ENCODE data around the gene SMARCB1.

Gene SMARCB1

GRCh38 chr22:23754220-23754919 lies 32.4 kb upstream of the SMARCB1 start, which contains the start of gene VPREB3:
TSS of gene VPREB3 (minus strand) at chr22:23754425. CDS start at chr22:23754363, 62 bp downstream.
- H3K27ac ChIP-seq, result no peak within 1 kb of the TSS
- TF ChIP-seq, protein P1, sequence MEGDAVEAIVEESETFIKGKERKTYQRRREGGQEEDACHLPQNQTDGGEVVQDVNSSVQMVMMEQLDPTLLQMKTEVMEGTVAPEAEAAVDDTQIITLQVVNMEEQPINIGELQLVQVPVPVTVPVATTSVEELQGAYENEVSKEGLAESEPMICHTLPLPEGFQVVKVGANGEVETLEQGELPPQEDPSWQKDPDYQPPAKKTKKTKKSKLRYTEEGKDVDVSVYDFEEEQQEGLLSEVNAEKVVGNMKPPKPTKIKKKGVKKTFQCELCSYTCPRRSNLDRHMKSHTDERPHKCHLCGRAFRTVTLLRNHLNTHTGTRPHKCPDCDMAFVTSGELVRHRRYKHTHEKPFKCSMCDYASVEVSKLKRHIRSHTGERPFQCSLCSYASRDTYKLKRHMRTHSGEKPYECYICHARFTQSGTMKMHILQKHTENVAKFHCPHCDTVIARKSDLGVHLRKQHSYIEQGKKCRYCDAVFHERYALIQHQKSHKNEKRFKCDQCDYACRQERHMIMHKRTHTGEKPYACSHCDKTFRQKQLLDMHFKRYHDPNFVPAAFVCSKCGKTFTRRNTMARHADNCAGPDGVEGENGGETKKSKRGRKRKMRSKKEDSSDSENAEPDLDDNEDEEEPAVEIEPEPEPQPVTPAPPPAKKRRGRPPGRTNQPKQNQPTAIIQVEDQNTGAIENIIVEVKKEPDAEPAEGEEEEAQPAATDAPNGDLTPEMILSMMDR (conservative IDR thresholded peaks at IDR 0.05), result no peak

DNA sequence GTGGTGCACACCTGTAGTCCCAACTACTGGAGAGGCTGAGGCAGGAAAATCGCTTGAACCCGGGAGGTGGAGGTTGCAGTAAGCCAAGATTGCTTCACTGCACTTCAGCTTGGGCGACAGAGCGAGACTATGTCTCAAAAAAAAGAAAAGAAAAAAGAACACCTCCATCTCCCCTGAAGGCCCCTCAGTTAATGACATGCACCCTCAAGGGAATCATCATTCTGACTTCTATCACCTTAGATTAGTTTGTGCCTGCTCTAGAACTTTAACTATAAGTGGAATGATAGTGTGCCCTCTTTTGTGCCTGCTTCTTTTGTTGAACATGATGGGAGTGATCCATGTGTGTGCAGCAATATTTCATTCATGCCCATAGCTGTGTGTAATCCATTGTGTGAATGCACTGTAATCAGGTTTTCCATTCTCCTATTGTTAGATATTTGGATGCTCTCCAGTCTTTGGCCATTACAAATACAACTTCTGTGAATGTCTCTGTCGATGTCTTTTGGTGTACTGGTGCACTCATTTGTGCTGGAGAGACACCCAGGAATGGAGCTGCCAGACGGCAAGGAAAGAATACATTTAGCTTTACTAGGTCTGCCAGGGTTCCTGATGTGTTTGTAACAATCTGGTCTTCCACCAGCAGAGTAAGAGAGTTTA lies 31.7 kb upstream of the SMARCB1 start:
- TF ChIP-seq, protein P1 (conservative IDR thresholded peaks at IDR 0.05), result no peak
- no peak overlapping the region for H3K27ac ChIP-seq

DNA sequence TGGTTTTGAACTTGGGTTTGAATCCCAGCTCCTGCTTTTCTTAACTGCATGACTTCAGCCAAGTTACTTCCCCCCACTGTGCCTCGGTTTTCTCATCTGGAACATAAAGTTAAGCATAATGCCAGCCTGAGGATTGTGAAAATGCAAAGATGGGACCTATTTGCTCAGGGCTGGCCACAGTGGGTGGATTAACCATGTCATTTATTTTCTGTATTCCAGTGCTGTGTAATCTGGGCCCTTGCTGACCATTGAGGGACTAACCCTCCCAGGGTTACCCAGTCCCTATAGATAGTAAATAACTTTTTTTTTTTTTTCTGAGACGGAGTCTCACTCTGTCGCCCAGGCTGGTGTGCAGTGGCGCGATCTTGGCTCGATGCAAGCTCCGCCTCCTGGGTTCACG lies 31.1 kb upstream of the SMARCB1 start:
- TF ChIP-seq, protein P1 (conservative IDR thresholded peaks at IDR 0.05), result no peak
- no peak overlapping the region for H3K27ac ChIP-seq

DNA sequence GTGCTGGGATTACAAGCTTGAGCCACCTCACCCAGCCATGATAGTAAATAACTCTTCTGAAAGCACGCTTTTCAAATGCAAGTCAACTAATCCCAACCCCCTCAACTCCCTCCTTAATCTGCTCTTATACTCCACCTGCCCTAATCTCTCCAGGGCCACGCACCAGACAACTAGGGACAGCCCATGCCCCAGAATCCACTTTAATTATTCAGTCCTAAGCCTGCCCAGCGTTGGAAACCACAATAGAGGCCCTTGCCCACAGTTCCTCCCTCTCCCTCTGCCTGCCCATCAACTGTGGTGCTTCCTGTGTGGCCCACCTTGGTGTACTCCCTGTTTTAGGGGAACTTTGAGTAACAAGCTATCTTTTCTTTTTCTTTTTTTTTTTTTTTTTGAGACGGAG lies 29.9 kb upstream of the SMARCB1 start:
- H3K27ac ChIP-seq, result no peak overlapping the region

DNA sequence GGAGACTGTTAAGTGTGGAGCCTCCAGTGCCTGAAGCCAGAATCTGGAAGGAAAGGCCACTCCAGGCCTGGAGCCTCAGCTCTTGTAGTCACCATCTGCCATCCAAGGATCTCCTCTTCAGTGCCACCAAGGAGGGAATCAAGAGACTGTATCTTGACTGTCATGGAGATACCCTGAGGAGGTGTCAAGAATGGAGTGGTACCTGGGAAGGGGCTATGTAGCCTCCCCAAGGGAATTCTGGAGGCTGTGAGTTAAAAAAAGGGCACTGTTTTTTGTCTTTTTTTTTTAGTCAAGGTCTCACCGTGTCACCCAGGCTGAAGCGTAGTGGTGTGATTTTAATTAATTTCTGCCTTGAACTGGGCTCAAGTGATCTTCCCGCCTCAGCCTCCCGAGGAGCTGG lies 27.2 kb upstream of the SMARCB1 start:
- TF ChIP-seq, protein P1 (conservative IDR thresholded peaks at IDR 0.05), result no peak
- H3K27ac ChIP-seq, result no peak overlapping the region

More for the DNA sequence above, 29.9 kb upstream of the SMARCB1 start:
- TF ChIP-seq, protein P1 (conservative IDR thresholded peaks at IDR 0.05), result no peak

DNA sequence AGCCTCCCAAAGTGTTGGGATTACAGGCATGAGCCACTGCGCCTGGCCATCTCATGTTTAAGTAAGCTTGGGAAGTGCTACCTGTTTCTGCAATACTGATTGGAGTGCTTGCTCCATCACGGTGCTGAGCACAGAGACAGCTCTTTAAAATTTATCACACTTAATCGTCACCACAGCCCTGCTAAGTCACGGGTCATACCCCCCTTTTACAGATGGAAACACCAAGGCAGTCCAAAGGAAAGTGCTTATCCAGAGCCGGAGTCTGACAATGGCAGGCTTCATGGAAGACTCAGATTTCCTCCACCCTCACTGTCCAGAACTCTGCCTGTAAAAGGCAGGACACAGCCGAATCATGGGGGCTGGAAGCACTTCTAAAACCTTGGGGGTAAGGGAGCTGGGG lies 26.7 kb upstream of the SMARCB1 start:
- no peak overlapping the region for H3K27ac ChIP-seq
- TF ChIP-seq, protein P1 (conservative IDR thresholded peaks at IDR 0.05), result no peak

DNA sequence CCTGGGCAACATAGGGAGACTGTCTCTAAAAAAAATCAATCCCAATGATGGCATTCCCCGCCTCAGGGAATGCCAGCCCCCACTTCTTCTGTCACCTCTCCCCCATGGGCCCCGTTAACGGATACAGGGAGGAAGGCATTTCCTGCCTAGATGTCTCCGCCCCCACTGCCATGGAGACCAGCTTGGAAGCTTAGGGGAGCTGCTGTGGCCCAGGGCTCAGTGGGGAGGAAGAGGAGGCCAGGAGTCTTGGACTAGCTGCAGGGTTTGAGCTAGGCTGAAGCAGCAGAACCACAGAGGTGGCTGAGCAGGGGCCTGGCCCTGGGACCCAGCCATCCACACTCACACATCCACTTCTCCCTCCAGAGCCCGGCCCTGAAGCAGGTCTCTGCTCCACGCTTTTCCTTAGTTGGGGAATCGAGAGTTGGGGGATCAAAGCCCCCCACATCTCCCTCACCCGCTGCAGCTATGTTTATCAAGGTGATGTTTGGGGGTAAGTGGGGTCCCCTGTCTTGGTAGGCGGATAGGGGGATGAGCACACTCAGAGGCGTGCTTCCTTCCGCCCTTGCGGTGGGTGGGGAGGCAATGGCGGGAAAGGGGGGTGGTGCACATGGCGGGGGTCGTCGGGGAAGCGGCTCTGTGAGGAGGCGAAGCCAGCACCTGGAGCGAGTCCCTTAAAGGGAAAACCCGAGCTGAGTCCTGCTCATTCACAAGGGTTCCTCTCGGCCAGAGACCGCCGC lies 23.8 kb upstream of the SMARCB1 start, which contains the start of gene C22orf15:
C22orf15 (plus strand) TSS at position 149 of the 737 bp plus-strand sequence; CDS start at position 466, 317 bp downstream.
- TF ChIP-seq, protein P1 (conservative IDR thresholded peaks at IDR 0.05), result no peak
- H3K27ac ChIP-seq, result no peak within 1 kb of the TSS

All from VCaP (cell line).